IPS-18c (cell line): Measurements from ENCODE around the gene SCYL1.

Source experiments
- H3K4me3 ChIP-seq: 2 replicates; pipeline ENCODE4 v1.7.0; 2013; ENCODE audit warnings: low read depth, mild to moderate bottlenecking, low read length, moderate library complexity; ENCODE audit not compliant: insufficient read depth
- H3K9me3 ChIP-seq: one replicate; pipeline ENCODE4 v1.6.1; 2013; ENCODE audit warnings: mild to moderate bottlenecking, low read length, moderate library complexity; ENCODE audit not compliant: control insufficient read depth, insufficient read depth

SCYL1 gene

DNA sequence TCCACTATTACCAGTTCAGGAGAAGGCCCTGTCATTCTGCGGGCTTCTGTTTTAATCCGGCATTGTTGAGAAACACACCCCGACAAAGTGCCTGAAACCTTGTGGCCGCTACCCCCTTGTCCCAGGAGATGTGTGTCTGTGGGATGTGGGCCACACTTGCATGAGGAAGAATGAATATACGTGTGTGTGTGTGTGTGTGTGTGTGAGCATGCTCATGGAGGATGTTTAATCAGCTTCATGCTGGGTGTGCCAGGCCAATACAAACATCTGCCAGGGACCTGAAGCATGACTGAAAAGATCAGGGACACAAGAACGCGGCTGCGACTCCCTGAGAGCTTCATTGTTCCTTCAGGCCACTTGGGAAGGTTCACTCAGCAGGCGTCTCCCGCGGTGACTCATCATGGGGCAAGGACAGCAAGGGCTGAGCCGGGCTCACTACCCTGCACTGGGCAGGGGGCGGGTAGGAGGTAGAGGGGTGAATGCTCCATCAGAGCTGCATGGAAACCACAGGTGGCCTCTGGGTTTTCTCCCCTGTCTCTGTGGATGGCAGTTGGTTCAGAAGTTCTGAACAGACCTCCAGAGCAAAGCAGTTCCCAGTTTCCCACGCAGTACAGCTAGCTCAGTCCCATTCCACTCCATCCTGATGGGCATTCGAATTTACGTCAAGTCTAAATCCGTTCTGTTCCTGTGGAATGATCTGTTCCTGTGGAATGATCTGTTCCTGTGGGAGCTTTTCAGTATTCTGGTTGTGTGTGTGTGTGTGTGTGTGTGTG, 33.1 kb upstream of the SCYL1 start:
- no peak overlapping the region for H3K4me3 ChIP-seq

DNA sequence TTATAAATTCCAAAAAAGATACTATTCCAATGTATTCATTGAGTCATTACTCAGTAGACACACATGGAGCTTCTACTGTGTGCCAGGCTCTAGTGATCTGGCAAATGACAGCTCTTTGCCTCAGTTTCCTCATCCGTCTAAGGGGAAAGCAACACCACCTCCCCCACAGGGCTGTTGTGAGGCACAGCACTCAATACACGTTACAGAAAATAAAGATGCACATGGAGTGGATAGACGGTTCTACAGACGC, 32.6 kb upstream of the SCYL1 start:
- Histone ChIP-seq H3K4me3 (no peak overlapping the region), H3K9me3 (no peaks in the 10 kb centered on the region)

More for the DNA sequence above, 33.1 kb upstream of the SCYL1 start:
- no peaks in the 10 kb centered on the region for H3K9me3 ChIP-seq

- Histone ChIP-seq H3K9me3 (no peaks in the 10 kb centered on the region), H3K4me3 (no peak overlapping the region)
Measured at GRCh38 chr11:65492637-65493366, 32.1 kb upstream of the SCYL1 start.

GRCh38 chr11:65493367-65494176, 31.3 kb upstream of the SCYL1 start:
- no peak overlapping the region for H3K4me3 ChIP-seq
- H3K9me3 ChIP-seq, result no peaks in the 10 kb centered on the region

- Histone ChIP-seq H3K9me3 (no peaks in the 10 kb centered on the region), H3K4me3 (peak overlapping the region; percentile 12; the same call in 1 of the 2 replicates)
Measured at GRCh38 chr11:65496304-65497140, 28.4 kb upstream of the SCYL1 start.

- Histone ChIP-seq H3K9me3 (no peaks in the 10 kb centered on the region), H3K4me3 (peak overlapping the region; percentile 95)
Measured at GRCh38 chr11:65497141-65498041, 27.5 kb upstream of the SCYL1 start.

DNA sequence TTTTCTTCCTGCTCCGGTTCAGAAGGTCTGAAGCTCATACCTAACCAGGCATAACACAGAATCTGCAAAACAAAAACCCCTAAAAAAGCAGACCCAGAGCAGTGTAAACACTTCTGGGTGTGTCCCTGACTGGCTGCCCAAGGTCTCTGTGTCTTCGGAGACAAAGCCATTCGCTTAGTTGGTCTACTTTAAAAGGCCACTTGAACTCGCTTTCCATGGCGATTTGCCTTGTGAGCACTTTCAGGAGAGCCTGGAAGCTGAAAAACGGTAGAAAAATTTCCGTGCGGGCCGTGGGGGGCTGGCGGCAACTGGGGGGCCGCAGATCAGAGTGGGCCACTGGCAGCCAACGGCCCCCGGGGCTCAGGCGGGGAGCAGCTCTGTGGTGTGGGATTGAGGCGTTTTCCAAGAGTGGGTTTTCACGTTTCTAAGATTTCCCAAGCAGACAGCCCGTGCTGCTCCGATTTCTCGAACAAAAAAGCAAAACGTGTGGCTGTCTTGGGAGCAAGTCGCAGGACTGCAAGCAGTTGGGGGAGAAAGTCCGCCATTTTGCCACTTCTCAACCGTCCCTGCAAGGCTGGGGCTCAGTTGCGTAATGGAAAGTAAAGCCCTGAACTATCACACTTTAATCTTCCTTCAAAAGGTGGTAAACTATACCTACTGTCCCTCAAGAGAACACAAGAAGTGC, 26.7 kb upstream of the SCYL1 start:
- H3K4me3 ChIP-seq, result peak overlapping the region; percentile 95
- no peaks in the 10 kb centered on the region for H3K9me3 ChIP-seq

GRCh38 chr11:65498727-65498976, 26.2 kb upstream of the SCYL1 start:
- peak overlapping the region; percentile 95; the same call in 1 of the 2 replicates for H3K4me3 ChIP-seq
- H3K9me3 ChIP-seq, result no peaks in the 10 kb centered on the region

GRCh38 chr11:65498977-65499712, 25.7 kb upstream of the SCYL1 start, which contains the start of gene MALAT1:
MALAT1 (plus strand) TSS chr11:65499045.
- Histone ChIP-seq H3K9me3 (no peaks in the 10 kb centered on the region), H3K4me3 (peak within 1 kb of the TSS; percentile 95)

DNA sequence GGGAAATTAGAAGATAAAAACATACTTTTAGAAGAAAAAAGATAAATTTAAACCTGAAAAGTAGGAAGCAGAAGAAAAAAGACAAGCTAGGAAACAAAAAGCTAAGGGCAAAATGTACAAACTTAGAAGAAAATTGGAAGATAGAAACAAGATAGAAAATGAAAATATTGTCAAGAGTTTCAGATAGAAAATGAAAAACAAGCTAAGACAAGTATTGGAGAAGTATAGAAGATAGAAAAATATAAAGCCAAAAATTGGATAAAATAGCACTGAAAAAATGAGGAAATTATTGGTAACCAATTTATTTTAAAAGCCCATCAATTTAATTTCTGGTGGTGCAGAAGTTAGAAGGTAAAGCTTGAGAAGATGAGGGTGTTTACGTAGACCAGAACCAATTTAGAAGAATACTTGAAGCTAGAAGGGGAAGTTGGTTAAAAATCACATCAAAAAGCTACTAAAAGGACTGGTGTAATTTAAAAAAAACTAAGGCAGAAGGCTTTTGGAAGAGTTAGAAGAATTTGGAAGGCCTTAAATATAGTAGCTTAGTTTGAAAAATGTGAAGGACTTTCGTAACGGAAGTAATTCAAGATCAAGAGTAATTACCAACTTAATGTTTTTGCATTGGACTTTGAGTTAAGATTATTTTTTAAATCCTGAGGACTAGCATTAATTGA, 25.0 kb upstream of the SCYL1 start:
- H3K9me3 ChIP-seq, result no peaks in the 10 kb centered on the region
- peak overlapping the region; percentile 95 for H3K4me3 ChIP-seq

DNA sequence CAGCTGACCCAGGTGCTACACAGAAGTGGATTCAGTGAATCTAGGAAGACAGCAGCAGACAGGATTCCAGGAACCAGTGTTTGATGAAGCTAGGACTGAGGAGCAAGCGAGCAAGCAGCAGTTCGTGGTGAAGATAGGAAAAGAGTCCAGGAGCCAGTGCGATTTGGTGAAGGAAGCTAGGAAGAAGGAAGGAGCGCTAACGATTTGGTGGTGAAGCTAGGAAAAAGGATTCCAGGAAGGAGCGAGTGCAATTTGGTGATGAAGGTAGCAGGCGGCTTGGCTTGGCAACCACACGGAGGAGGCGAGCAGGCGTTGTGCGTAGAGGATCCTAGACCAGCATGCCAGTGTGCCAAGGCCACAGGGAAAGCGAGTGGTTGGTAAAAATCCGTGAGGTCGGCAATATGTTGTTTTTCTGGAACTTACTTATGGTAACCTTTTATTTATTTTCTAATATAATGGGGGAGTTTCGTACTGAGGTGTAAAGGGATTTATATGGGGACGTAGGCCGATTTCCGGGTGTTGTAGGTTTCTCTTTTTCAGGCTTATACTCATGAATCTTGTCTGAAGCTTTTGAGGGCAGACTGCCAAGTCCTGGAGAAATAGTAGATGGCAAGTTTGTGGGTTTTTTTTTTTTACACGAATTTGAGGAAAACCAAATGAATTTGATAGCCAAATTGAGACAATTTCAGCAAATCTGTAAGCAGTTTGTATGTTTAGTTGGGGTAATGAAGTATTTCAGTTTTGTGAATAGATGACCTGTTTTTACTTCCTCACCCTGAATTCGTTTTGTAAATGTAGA, 24.3 kb upstream of the SCYL1 start:
- peak overlapping the region; percentile 95 for H3K4me3 ChIP-seq

DNA sequence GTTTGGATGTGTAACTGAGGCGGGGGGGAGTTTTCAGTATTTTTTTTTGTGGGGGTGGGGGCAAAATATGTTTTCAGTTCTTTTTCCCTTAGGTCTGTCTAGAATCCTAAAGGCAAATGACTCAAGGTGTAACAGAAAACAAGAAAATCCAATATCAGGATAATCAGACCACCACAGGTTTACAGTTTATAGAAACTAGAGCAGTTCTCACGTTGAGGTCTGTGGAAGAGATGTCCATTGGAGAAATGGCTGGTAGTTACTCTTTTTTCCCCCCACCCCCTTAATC, 23.8 kb upstream of the SCYL1 start:
- Histone ChIP-seq H3K9me3 (no peaks in the 10 kb centered on the region), H3K4me3 (peak overlapping the region; percentile 95)

More for the DNA sequence above, 24.3 kb upstream of the SCYL1 start:
- H3K9me3 ChIP-seq, result no peaks in the 10 kb centered on the region

- peak overlapping the region; percentile 95 for H3K4me3 ChIP-seq
Measured at GRCh38 chr11:65501472-65502273, 23.2 kb upstream of the SCYL1 start.

DNA sequence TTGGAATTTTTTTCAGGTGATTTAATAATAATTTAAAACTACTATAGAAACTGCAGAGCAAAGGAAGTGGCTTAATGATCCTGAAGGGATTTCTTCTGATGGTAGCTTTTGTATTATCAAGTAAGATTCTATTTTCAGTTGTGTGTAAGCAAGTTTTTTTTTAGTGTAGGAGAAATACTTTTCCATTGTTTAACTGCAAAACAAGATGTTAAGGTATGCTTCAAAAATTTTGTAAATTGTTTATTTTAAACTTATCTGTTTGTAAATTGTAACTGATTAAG, 22.7 kb upstream of the SCYL1 start:
- Histone ChIP-seq H3K4me3 (peak overlapping the region; percentile 95), H3K9me3 (no peaks in the 10 kb centered on the region)

More at GRCh38 chr11:65501472-65502273, 23.2 kb upstream of the SCYL1 start:
- no peaks in the 10 kb centered on the region for H3K9me3 ChIP-seq
